Muscle of arm (tissue), 12 donors: ENCODE results near the gene TNS4. TPM values are rescaled to one million over a fixed set of nuclear protein-coding genes. Genes with fewer than 3 reads are reported as not detected.

Experiments used
- DNase-seq: peaks from one replicate; pipeline ENCODE4 v3.0.0-alpha.2; 2013
- polyA plus RNA-seq, 12 donors: library from polyadenylated mRNA; unstranded; fragments of 120-200 nt; gene quantifications; one replicate each; pipeline ENCODE4 v1.2.1, GENCODE V29; 2013; ENCODE audit not compliant: insufficient read length in 12 of 12

TNS4 gene
- polyA plus RNA-seq, 12 donors = 0.04 to 6.8 (median 0.15) TPM; not detected in 5

DNA sequence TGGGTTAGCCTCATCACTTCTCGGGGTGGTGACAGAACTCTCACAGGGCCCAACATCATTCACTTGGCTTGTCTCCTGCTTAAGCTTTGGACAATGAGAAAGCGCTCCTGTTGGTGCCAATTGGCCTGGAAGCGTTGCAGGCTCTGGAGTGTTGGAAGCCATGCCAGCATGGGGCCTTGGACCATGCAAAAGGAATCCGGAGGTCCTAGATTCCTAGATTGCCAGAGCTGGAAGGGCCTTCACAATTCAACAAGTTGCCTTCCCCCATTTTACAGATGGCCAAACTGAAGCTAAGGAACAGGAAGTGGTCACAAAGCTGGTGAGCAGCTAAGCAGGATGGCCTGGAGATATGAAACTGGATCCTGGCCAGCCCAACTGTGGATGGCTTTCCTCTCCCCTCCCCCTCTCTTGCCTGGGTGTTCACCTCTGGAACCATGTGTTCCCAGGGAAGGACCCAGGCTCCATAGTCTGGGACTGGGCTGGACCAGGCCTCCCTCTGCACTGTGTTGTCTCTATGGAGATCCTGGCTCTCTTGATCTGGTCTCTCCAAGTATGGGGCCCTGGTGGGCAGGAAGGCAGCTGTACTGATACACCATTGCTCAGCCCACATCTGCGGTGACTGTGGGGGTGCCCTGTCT lies 64.2 kb downstream of the TNS4 start:
- DNase-seq = no peak

DNA sequence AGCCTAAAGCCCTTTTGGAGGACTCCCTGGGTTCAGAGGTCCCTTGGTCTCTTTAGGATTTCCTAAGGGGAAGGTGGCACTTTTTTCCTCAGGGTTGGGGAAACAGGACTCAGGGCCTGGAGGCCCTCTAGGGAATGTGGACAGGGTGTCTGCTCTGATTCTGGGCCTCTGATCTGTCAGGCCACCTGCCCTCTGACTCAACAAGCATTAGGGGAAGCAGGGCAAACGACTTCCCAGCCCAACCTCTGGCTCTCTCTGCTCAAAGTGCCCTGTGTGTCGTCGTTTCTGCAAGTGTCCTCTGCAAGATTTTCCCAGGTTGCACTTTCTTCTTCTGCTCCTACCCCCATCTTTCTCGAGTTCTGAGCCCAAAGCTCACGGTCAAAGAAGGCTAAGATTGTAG lies 64.8 kb downstream of the TNS4 start:
- no peak for DNase-seq

DNA sequence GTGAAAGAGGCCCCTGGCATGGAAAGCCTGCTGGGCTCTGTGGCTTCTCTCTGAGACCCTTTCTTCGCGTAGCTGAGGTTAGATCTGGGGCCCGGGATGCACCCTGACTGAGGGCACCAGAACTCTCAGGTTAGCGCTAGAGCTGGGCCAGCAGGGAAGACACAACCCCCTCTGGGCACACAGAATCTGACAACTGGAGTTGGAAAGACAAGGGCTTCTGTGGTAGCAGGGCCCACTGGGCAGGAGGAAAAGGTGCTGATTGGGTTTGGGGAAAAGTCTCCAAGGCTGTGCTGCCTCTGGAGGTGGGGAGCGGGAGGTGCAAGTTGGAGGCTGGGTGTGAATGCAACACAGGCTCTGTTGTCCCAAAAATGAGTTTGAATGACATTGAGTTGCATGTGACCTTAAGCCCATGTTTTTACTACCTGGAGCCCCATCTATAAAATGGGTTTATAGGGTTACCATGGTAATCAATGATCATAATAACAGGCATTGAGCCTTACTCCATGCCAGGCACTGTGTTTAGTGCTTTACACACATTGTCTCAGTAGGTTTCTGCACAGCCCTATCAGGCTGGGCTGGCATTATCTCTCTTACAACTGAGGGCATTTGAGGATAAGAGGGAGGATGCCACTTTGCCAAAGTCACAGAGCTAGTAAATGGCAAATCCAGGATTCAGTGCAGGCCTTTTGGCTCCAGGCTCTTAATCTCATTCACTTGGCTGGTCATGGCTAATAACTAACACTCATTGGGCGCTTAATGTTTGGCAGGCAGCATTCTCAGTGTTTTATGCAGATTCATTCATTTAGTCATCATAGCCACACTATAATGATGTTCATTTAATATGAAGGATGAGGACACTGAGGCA lies 67.6 kb downstream of the TNS4 start:
- no peak for DNase-seq

DNA sequence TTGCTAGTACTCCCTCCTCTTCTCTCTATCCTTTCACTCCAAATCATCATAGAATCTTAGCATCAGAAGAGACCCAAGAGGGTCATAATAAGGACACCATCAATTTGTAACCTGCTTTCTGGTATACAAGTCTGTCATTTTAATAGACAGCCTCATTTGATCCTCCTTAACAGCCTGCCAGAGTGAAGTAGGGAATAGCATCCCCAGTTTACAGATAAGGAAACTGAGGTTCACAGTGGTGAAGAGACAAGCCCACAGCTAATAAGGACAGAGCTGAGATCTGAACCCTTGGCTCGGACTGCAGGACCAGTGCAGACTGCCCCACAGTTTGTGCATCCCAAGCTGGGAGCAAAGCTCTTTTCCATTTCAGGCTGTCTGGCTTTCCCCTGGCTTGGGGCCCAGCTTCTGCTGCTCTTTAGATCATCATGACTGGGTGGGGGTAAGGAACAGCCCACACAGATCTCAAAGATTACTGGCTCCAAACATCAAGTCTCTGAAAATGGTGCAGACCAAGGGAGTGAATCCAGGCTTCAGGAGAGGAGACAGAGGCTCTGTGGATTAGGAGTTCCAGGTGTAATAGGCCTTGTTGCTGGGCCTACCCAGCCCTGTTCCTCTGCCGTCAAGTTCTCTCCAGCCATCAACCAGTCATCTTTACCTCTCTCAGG lies 68.4 kb downstream of the TNS4 start:
- DNase-seq = peak; percentile 75

DNA sequence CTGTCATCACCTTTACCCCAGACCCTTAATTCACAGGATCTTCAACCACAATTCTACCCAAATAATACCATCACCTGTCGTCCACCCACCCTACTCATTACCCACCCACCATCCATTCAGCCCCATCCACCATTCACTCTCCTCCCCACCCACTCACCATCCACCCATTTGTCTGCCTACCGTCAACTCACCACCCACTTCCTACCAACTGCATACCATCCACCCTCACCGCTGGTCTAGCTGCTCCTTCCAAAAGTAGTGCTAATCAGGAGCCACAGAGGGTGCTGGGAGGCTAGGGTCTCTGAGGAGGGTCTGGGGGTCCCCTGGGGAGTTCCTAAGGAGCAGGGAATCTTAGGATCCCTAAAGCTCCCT lies 70.2 kb downstream of the TNS4 start:
- DNase-seq = no peak

GRCh38 chr17:40430272-40431230 lies 70.9 kb downstream of the TNS4 start:
- DNase-seq = no peak

- DNase-seq = no peak
These were observed 74.4 kb downstream of the TNS4 start for GRCh38 chr17:40427002-40427491.

Other genes starting within 250 kb of the TNS4 start
- gene CDC6, start 213.7 kb downstream of the TNS4 start, polyA plus RNA-seq = 10 to 100 TPM in 7 of 12 donors, 1 to 10 TPM in 4, not detected in 1; 7.5 to 17.4 (median 12.3) TPM
- gene RARA, start 192.4 kb downstream of the TNS4 start, polyA plus RNA-seq = 10 to 100 TPM in 11 of 12 donors, not detected in 1; 43.8 to 85.4 (median 55.1) TPM
- gene GJD3, start 136.9 kb downstream of the TNS4 start, polyA plus RNA-seq = under 1 TPM in 1 of 12 donors, not detected in 11; 0.26 TPM
- gene TOP2A, start 83.7 kb downstream of the TNS4 start, polyA plus RNA-seq = 100 to 1,000 TPM in 4 of 12 donors, 10 to 100 TPM in 8; 42.0 to 251 (median 81.6) TPM
- gene IGFBP4, start 58.2 kb downstream of the TNS4 start, polyA plus RNA-seq = 100 to 1,000 TPM in 11 of 12 donors, not detected in 1; 182 to 333 (median 234) TPM
- 1 to 10 TPM in 2 of 12 donors, under 1 TPM in 8, not detected in 2; 0.18 to 3.5 (median 0.55) TPM for gene CCR7, start 63.8 kb upstream of the TNS4 start, polyA plus RNA-seq
- gene SMARCE1, start 146.2 kb upstream of the TNS4 start, polyA plus RNA-seq = 100 to 1,000 TPM in 11 of 12 donors, not detected in 1; 112 to 222 (median 136) TPM
- 1 to 10 TPM in 1 of 12 donors, under 1 TPM in 7, not detected in 4; 0.07 to 1.0 (median 0.19) TPM for gene KRT222, start 163.6 kb upstream of the TNS4 start, polyA plus RNA-seq
- under 1 TPM in 1 of 12 donors, not detected in 11; 0.21 TPM for gene KRT24, start 202.1 kb upstream of the TNS4 start, polyA plus RNA-seq